Measurements from ENCODE around the gene IRAK3. TPM values are rescaled to one million over a fixed set of nuclear protein-coding genes. Genes with fewer than 3 reads are reported as not detected.

Gene IRAK3
- total RNA-seq, 6 donors from 2014 or later = 33.8 to 65.0 (median 39.7) TPM

- ATAC-seq (ENCODE audit: low FRiP score in 2 of 2) = no peak
- WGBS, 2 donors = 57 to 62% methylated on average over 3 of the region's 3 CpGs
Measured at GRCh38 chr12:66272650-66273049, 83.6 kb downstream of the IRAK3 start.

DNA sequence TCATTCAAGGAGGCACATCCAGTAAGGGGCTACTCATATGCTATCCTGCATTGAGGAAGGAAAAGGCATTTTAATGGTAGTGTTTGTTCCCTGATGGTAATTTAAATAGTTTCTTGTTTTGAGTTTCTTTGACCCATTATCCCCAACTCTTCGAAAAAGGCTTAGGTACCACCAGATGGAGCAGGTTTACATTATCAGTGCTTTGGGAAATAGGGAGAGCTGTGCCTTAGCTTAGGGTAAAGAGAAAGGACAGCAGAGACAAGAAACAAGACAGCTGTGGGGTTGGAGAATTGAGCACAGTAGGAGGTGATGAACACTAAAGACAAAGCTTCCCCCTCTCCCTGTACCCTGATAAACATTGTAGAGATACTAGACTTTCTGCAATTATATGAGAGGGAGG, 84.1 kb downstream of the IRAK3 start:
- no peak for ATAC-seq (ENCODE audit: low FRiP score in 2 of 2)
- Histone ChIP-seq H3K4me3 (no peak overlapping the region), H3K27ac (no peak overlapping the region), H3K4me1 (peaks cover 0 to 3% (median 0%) of the 10 kb centered on the region in 4 donors), H3K9me3 (no peaks in the 10 kb centered on the region), H3K27me3 (no peaks in the 10 kb centered on the region), H3K36me3 (no peaks in the 10 kb centered on the region)
- no peak for DNase-seq
- WGBS, 2 donors = 75 to 81% methylated on average over 1 of the region's 1 CpG
- TF ChIP-seq POLR2AphosphoS5 (IDR thresholded peaks at IDR 0.05) (no peak), EP300 (IDR thresholded peaks at IDR 0.05) (no peak)
- TF ChIP-seq, protein P1, sequence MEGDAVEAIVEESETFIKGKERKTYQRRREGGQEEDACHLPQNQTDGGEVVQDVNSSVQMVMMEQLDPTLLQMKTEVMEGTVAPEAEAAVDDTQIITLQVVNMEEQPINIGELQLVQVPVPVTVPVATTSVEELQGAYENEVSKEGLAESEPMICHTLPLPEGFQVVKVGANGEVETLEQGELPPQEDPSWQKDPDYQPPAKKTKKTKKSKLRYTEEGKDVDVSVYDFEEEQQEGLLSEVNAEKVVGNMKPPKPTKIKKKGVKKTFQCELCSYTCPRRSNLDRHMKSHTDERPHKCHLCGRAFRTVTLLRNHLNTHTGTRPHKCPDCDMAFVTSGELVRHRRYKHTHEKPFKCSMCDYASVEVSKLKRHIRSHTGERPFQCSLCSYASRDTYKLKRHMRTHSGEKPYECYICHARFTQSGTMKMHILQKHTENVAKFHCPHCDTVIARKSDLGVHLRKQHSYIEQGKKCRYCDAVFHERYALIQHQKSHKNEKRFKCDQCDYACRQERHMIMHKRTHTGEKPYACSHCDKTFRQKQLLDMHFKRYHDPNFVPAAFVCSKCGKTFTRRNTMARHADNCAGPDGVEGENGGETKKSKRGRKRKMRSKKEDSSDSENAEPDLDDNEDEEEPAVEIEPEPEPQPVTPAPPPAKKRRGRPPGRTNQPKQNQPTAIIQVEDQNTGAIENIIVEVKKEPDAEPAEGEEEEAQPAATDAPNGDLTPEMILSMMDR (IDR thresholded peaks at IDR 0.05) = no peak

More at GRCh38 chr12:66272650-66273049, 83.6 kb downstream of the IRAK3 start:
- DNase-seq = no peak
- H3K4me1 ChIP-seq = peaks cover 0 to 3% (median 0%) of the 10 kb centered on the region in 4 donors
- H3K9me3 ChIP-seq = no peaks in the 10 kb centered on the region
- TF ChIP-seq POLR2AphosphoS5 (IDR thresholded peaks at IDR 0.05) (no peak), EP300 (IDR thresholded peaks at IDR 0.05) (no peak), POLR2A (IDR thresholded peaks at IDR 0.05) (no peak)
- TF ChIP-seq, protein P1 (IDR thresholded peaks at IDR 0.05) = no peak
- no peaks in the 10 kb centered on the region for H3K36me3 ChIP-seq
- H3K27ac ChIP-seq = no peak overlapping the region
- H3K4me3 ChIP-seq = no peak overlapping the region
- H3K27me3 ChIP-seq = no peaks in the 10 kb centered on the region

- H3K27me3 ChIP-seq = no peaks in the 10 kb centered on the region
- ATAC-seq (ENCODE audit: low FRiP score in 2 of 2) (no peak), DNase-seq (no peak)
- WGBS, 2 donors = 52 to 64% methylated on average over 2 of the region's 2 CpGs
- no peaks in the 10 kb centered on the region for H3K36me3 ChIP-seq
- no peak overlapping the region for H3K27ac ChIP-seq
- peaks cover 0 to 4% (median 0%) of the 10 kb centered on the region in 4 donors for H3K4me1 ChIP-seq
- no peak overlapping the region for H3K4me3 ChIP-seq
- no peaks in the 10 kb centered on the region for H3K9me3 ChIP-seq
- no peak for TF ChIP-seq POLR2A (IDR thresholded peaks at IDR 0.05)
- TF ChIP-seq EP300 (IDR thresholded peaks at IDR 0.05) = no peak
- TF ChIP-seq, protein P1 (IDR thresholded peaks at IDR 0.05) = no peak
- TF ChIP-seq POLR2AphosphoS5 (IDR thresholded peaks at IDR 0.05) = no peak
Measured at GRCh38 chr12:66275040-66275439, 86.0 kb downstream of the IRAK3 start.

DNA sequence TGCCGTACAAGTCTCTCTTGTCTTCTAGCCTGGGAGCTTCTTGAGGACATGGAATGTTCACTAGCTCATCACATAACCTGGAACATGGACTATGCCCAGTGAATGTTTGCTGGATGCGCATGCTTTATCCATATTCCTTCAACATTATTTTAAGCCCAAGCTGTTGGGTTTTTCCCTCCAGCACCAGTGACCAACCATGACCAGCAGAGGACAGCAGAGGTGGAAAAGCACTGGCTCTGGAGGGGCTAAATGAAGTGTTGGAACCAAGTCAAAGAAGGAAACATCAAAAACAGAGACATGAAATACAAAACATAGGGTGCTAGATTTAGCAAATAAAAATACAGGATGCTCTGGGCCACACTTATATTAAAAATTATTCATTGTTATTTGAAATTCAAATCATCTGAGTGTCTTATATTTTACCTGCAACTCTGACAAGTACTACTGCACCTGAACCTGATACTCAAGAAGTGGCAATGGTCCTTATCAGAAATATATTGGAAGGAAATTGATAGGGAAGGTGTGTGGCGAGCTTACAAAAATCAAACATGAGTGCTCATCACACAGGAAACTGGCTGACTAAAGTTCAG, 90.2 kb downstream of the IRAK3 start:
- Histone ChIP-seq H3K27ac (no peak overlapping the region), H3K9me3 (no peaks in the 10 kb centered on the region), H3K4me1 (peaks cover 0 to 4% (median 0%) of the 10 kb centered on the region in 4 donors), H3K27me3 (no peaks in the 10 kb centered on the region), H3K4me3 (no peak overlapping the region), H3K36me3 (no peaks in the 10 kb centered on the region)
- WGBS, 2 donors = 35 to 55% methylated on average over 3 of the region's 3 CpGs
- ATAC-seq (ENCODE audit: low FRiP score in 2 of 2) (no peak), DNase-seq (no peak)
- TF ChIP-seq, protein P1 (IDR thresholded peaks at IDR 0.05) = peak in 5 of 6 experiments; percentile 17 to 48 (median 41)
- TF ChIP-seq EP300 (IDR thresholded peaks at IDR 0.05) = no peak
- no peak for TF ChIP-seq POLR2AphosphoS5 (IDR thresholded peaks at IDR 0.05)
- TF ChIP-seq POLR2A (IDR thresholded peaks at IDR 0.05) = no peak

DNA sequence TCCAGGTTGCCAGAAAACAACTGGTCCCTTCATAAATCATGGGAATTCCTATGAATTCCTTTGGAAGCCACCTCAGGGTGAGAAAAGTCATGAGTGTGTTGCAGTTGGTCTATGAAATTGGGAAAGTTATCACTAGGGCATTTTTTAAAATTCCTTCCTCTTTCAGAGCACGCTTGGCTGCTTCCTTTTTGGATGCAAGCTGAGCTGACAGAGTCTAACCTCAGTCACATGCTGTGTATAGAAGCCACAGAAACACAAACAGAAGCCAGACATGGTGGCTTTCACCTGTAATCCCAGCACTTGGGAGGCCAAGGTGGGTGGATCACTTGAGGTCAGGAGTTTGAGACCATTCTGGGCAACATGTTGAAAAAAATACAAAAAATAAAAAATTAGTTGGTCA, 91.5 kb downstream of the IRAK3 start:
- TF ChIP-seq, protein P1 (IDR thresholded peaks at IDR 0.05) = no peak
- no peak for TF ChIP-seq EP300 (IDR thresholded peaks at IDR 0.05)
- no peak for TF ChIP-seq POLR2AphosphoS5 (IDR thresholded peaks at IDR 0.05)
- TF ChIP-seq POLR2A (IDR thresholded peaks at IDR 0.05) = no peak
- DNase-seq (no peak), ATAC-seq (ENCODE audit: low FRiP score in 2 of 2) (peak in 1 of 2 donors; percentile 52)
- no peaks in the 10 kb centered on the region for H3K9me3 ChIP-seq
- WGBS, 2 donors = 67 to 74% methylated on average over 1 of the region's 1 CpG
- H3K4me1 ChIP-seq = peaks cover 0 to 4% (median 0%) of the 10 kb centered on the region in 4 donors
- no peaks in the 10 kb centered on the region for H3K36me3 ChIP-seq
- H3K27me3 ChIP-seq = no peaks in the 10 kb centered on the region
- H3K4me3 ChIP-seq = no peak overlapping the region
- no peak overlapping the region for H3K27ac ChIP-seq
